ENCODE measurements around the gene TFEC.

GRCh38 chr7:115980159-115980558 lies 50.4 kb downstream of the TFEC start:
- TF ChIP-seq, protein P1, sequence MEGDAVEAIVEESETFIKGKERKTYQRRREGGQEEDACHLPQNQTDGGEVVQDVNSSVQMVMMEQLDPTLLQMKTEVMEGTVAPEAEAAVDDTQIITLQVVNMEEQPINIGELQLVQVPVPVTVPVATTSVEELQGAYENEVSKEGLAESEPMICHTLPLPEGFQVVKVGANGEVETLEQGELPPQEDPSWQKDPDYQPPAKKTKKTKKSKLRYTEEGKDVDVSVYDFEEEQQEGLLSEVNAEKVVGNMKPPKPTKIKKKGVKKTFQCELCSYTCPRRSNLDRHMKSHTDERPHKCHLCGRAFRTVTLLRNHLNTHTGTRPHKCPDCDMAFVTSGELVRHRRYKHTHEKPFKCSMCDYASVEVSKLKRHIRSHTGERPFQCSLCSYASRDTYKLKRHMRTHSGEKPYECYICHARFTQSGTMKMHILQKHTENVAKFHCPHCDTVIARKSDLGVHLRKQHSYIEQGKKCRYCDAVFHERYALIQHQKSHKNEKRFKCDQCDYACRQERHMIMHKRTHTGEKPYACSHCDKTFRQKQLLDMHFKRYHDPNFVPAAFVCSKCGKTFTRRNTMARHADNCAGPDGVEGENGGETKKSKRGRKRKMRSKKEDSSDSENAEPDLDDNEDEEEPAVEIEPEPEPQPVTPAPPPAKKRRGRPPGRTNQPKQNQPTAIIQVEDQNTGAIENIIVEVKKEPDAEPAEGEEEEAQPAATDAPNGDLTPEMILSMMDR (IDR thresholded peaks at IDR 0.05; ENCODE audit: extremely low read depth in 1 of 2, insufficient read depth in 1 of 2, low read depth in 1 of 2, low read length in 2 of 2) = no peak
- TF ChIP-seq POLR2AphosphoS5 (IDR thresholded peaks at IDR 0.05; ENCODE audit: insufficient read depth, low read depth, low read length) (no peak), POLR2A (IDR thresholded peaks at IDR 0.05; ENCODE audit: low read depth, low read length) (no peak), EZH2 (IDR thresholded peaks at IDR 0.05; ENCODE audit: borderline replicate concordance, low read depth, low read length, severe bottlenecking) (no peak), GATA2 (IDR thresholded peaks at IDR 0.05; ENCODE audit: insufficient read depth, insufficient read length, low read depth, low read length) (no peak)
- TF ChIP-seq, protein P2, sequence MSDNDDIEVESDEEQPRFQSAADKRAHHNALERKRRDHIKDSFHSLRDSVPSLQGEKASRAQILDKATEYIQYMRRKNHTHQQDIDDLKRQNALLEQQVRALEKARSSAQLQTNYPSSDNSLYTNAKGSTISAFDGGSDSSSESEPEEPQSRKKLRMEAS (IDR thresholded peaks at IDR 0.05; ENCODE audit: insufficient read depth, insufficient read length) = no peak
